Measurements from ENCODE around the gene IL25.
"Not testable (repeated sequence)": the region's sequence is repeated elsewhere in the genome, so short reads cannot be mapped to it uniquely, and the experiment has no call there.

IL25 gene

DNA sequence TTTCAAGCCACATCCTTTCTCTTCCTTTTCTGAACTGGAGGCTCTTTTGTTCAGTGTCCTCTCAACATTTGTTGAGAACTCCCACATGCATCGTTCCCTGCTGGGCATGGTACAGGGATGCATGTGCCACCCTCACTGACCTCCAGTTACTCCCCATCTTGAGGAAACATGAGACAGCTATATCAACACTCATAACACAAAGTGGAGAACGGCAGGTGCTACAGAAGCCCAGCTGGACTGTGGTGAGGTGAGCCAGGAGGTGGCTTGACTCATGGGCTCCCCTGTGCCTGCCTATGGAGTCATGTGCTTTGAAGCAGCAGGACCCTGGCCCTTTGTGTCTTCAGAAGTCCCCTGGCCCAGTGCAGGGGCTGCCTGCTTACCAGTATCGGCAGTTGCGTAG lies 25.7 kb downstream of the IL25 start:
- Histone ChIP-seq H3K79me2 (ENCODE audit: control insufficient read depth, insufficient read depth, low read length, poor library complexity) (no peaks in the 10 kb centered on the region), H3K4me1 (ENCODE audit: control insufficient read depth in 1 of 2, insufficient read depth in 2 of 2, low read length in 2 of 2) (no peaks in the 10 kb centered on the region), H3K4me3 (ENCODE audit: low read depth, low read length) (no peak overlapping the region), H4K8ac (ENCODE audit: low read depth, low read length) (no peak overlapping the region), H3K27me3 (ENCODE audit: insufficient read depth, low read length) (no peaks in the 10 kb centered on the region), H3K9ac (ENCODE audit: low read length) (no peak overlapping the region), H3K27ac (ENCODE audit: low read depth, low read length) (no peak overlapping the region), H3K23ac (ENCODE audit: low read length) (no peak overlapping the region), H3K18ac (ENCODE audit: low read length) (no peak overlapping the region), H2BK12ac (ENCODE audit: low read length) (no peak overlapping the region), H4K91ac (ENCODE audit: low read depth, low read length) (no peak overlapping the region), H2AK5ac (ENCODE audit: low read length) (no peak overlapping the region), H3K79me1 (ENCODE audit: low read length) (no peaks in the 10 kb centered on the region), H3K9me3 (ENCODE audit: insufficient read depth, low read depth, low read length) (peaks cover 6% of the 10 kb centered on the region), H3K14ac (ENCODE audit: low read length) (no peak overlapping the region), H4K12ac (ENCODE audit: low read depth, low read length) (no peak overlapping the region), H3K4ac (ENCODE audit: low read depth, low read length) (no peak overlapping the region), H3K4me2 (ENCODE audit: low read length) (no peak overlapping the region), H2BK5ac (ENCODE audit: low read depth, low read length, poor library complexity) (no peak overlapping the region), H2AFZ (ENCODE audit: insufficient read depth, low read length, poor library complexity) (peak overlapping the region; percentile 2), H3K36me3 (ENCODE audit: control insufficient read depth in 1 of 2, insufficient read depth in 2 of 2, low read length in 2 of 2) (no peaks in the 10 kb centered on the region), H2BK120ac (ENCODE audit: insufficient read depth, low read length, poor library complexity) (no peak overlapping the region)
- DNase-seq = no peak
- no CpG with 5 or more reads among the region's 4 CpGs for WGBS (ENCODE audit: extremely low coverage, insufficient coverage, insufficient read length)

DNA sequence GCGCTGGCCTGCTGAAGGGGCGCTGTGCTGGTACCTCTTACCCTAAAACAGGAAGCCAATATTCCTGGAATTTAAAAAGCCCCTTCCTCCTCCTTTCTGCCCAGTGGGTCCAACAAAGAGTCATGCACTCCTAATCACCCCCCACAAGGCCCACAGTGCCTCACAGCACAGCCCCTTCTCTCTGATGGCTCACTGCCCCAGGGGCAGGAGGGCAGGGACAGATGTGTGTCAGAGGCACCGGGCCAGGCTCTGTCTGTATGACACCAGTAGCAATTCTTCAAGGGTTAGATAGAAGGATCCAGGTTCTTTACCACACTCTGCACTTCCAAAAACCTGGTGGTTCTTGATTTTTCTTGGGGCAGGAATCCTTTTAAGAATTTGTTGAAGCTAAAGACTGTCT lies 26.5 kb downstream of the IL25 start:
- no peaks in the 10 kb centered on the region for H3K4me1 ChIP-seq (ENCODE audit: control insufficient read depth in 1 of 2, insufficient read depth in 2 of 2, low read length in 2 of 2)
- no peak overlapping the region for H3K18ac ChIP-seq (ENCODE audit: low read length)
- H2AFZ ChIP-seq (ENCODE audit: insufficient read depth, low read length, poor library complexity) = no peak overlapping the region
- no peaks in the 10 kb centered on the region for H3K79me2 ChIP-seq (ENCODE audit: control insufficient read depth, insufficient read depth, low read length, poor library complexity)
- H3K4me3 ChIP-seq (ENCODE audit: low read depth, low read length) = no peak overlapping the region
- peak in 1 of 2 donors; percentile 47 for DNase-seq
- no peak overlapping the region for H4K91ac ChIP-seq (ENCODE audit: low read depth, low read length)
- H2BK12ac ChIP-seq (ENCODE audit: low read length) = no peak overlapping the region
- H3K14ac ChIP-seq (ENCODE audit: low read length) = no peak overlapping the region
- no peaks in the 10 kb centered on the region for H3K36me3 ChIP-seq (ENCODE audit: control insufficient read depth in 1 of 2, insufficient read depth in 2 of 2, low read length in 2 of 2)
- no peaks in the 10 kb centered on the region for H3K27me3 ChIP-seq (ENCODE audit: insufficient read depth, low read length)
- no peak overlapping the region for H2BK120ac ChIP-seq (ENCODE audit: insufficient read depth, low read length, poor library complexity)
- no CpG with 5 or more reads among the region's 3 CpGs for WGBS (ENCODE audit: extremely low coverage, insufficient coverage, insufficient read length)
- H3K4me2 ChIP-seq (ENCODE audit: low read length) = no peak overlapping the region
- H4K12ac ChIP-seq (ENCODE audit: low read depth, low read length) = no peak overlapping the region
- no peak overlapping the region for H4K8ac ChIP-seq (ENCODE audit: low read depth, low read length)
- no peak overlapping the region for H3K23ac ChIP-seq (ENCODE audit: low read length)
- no peak overlapping the region for H3K4ac ChIP-seq (ENCODE audit: low read depth, low read length)
- no peak overlapping the region for H3K27ac ChIP-seq (ENCODE audit: low read depth, low read length)
- no peak overlapping the region for H3K9ac ChIP-seq (ENCODE audit: low read length)
- peaks cover 6% of the 10 kb centered on the region for H3K9me3 ChIP-seq (ENCODE audit: insufficient read depth, low read depth, low read length)
- H3K79me1 ChIP-seq (ENCODE audit: low read length) = no peaks in the 10 kb centered on the region
- H2BK5ac ChIP-seq (ENCODE audit: low read depth, low read length, poor library complexity) = no peak overlapping the region
- H2AK5ac ChIP-seq (ENCODE audit: low read length) = no peak overlapping the region

DNA sequence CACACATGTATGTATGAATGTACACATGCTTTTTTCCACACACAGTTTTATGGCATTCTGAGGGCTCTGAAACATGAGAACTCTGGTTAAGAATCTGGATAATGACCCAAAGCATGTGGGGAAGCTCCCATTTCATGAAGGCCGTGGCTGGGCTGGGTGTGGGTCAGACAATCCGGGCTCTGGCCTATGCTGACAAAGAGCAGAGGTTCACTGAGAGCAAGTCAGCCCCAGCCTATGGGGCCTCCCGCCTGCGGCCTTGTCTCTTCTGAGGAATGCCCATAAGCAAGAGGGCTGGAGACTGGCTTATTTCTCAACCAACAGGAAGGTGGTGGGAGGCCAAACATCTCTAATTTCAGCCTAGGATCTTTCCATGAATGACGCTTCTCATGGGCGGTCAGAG lies 27.0 kb downstream of the IL25 start:
- Histone ChIP-seq H2AFZ (ENCODE audit: insufficient read depth, low read length, poor library complexity) (no peak overlapping the region), H3K4me2 (ENCODE audit: low read length) (no peak overlapping the region), H3K27ac (ENCODE audit: low read depth, low read length) (no peak overlapping the region), H3K4ac (ENCODE audit: low read depth, low read length) (no peak overlapping the region), H2BK5ac (ENCODE audit: low read depth, low read length, poor library complexity) (no peak overlapping the region), H4K8ac (ENCODE audit: low read depth, low read length) (no peak overlapping the region), H3K14ac (ENCODE audit: low read length) (no peak overlapping the region), H3K23ac (ENCODE audit: low read length) (no peak overlapping the region), H4K91ac (ENCODE audit: low read depth, low read length) (no peak overlapping the region), H4K12ac (ENCODE audit: low read depth, low read length) (no peak overlapping the region), H3K9me3 (ENCODE audit: insufficient read depth, low read depth, low read length) (peaks cover 6% of the 10 kb centered on the region), H2AK5ac (ENCODE audit: low read length) (no peak overlapping the region), H3K4me1 (ENCODE audit: control insufficient read depth in 1 of 2, insufficient read depth in 2 of 2, low read length in 2 of 2) (no peaks in the 10 kb centered on the region), H3K36me3 (ENCODE audit: control insufficient read depth in 1 of 2, insufficient read depth in 2 of 2, low read length in 2 of 2) (no peaks in the 10 kb centered on the region), H3K4me3 (ENCODE audit: low read depth, low read length) (no peak overlapping the region), H3K79me1 (ENCODE audit: low read length) (no peaks in the 10 kb centered on the region), H2BK120ac (ENCODE audit: insufficient read depth, low read length, poor library complexity) (no peak overlapping the region), H2BK12ac (ENCODE audit: low read length) (no peak overlapping the region), H3K18ac (ENCODE audit: low read length) (no peak overlapping the region), H3K79me2 (ENCODE audit: control insufficient read depth, insufficient read depth, low read length, poor library complexity) (no peaks in the 10 kb centered on the region), H3K9ac (ENCODE audit: low read length) (no peak overlapping the region), H3K27me3 (ENCODE audit: insufficient read depth, low read length) (no peaks in the 10 kb centered on the region)
- DNase-seq = peak; percentile 42 to 70
- WGBS (ENCODE audit: extremely low coverage, insufficient coverage, insufficient read length) = no CpG with 5 or more reads among the region's 6 CpGs

DNA sequence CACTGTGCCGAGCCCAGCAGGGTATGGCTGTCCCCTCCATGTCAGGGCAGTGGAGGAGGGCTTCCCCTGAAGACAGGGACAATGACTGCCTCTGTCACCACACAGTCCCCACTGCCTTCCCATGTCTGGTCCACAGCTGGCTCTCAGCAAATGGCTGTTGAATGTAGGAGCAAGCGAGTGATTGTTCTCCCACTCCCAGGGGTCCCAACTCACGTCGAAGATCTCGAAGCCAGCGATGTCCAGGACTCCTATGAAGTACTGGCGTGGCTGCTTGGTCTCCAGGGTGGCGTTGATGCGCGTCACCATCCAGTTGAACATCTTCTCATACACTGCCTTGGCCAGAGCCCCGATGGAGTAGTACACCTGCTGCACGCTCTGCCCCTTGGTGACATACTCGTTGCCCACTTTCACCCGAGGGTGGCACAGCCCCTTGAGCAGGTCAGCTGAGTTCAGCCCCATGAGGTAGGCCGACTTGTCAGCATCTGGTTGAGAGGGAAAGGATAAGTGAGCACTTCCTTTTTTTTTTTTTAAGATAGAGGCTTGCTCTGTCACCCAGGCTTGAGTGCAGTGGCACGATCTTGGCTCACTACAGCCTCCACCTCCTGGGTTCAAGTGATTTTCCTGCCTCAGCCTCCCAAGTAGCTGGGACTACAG lies 28.0 kb downstream of the IL25 start:
- H3K4me2 ChIP-seq (ENCODE audit: low read length); H4K91ac ChIP-seq (ENCODE audit: low read depth, low read length); H4K8ac ChIP-seq (ENCODE audit: low read depth, low read length); H2BK5ac ChIP-seq (ENCODE audit: low read depth, low read length, poor library complexity); H3K79me2 ChIP-seq (ENCODE audit: control insufficient read depth, insufficient read depth, low read length, poor library complexity); H3K14ac ChIP-seq (ENCODE audit: low read length); H3K23ac ChIP-seq (ENCODE audit: low read length); DNase-seq; H3K36me3 ChIP-seq (ENCODE audit: control insufficient read depth in 1 of 2, insufficient read depth in 2 of 2, low read length in 2 of 2); H3K4me1 ChIP-seq (ENCODE audit: control insufficient read depth in 1 of 2, insufficient read depth in 2 of 2, low read length in 2 of 2); H2AFZ ChIP-seq (ENCODE audit: insufficient read depth, low read length, poor library complexity); H3K27me3 ChIP-seq (ENCODE audit: insufficient read depth, low read length); H3K9ac ChIP-seq (ENCODE audit: low read length); H3K4me3 ChIP-seq (ENCODE audit: low read depth, low read length); H2AK5ac ChIP-seq (ENCODE audit: low read length); H3K4ac ChIP-seq (ENCODE audit: low read depth, low read length); H2BK12ac ChIP-seq (ENCODE audit: low read length); H3K79me1 ChIP-seq (ENCODE audit: low read length); H3K9me3 ChIP-seq (ENCODE audit: insufficient read depth, low read depth, low read length); H2BK120ac ChIP-seq (ENCODE audit: insufficient read depth, low read length, poor library complexity); H3K27ac ChIP-seq (ENCODE audit: low read depth, low read length); H3K18ac ChIP-seq (ENCODE audit: low read length); H4K12ac ChIP-seq (ENCODE audit: low read depth, low read length): not testable (repeated sequence)
- no CpG with 5 or more reads among the region's 16 CpGs for WGBS (ENCODE audit: extremely low coverage, insufficient coverage, insufficient read length)
